Stimulated activated CD4-positive, alpha-beta T cell treated with anti-CD3 and anti-CD28 coated beads, Interleukin-4, amount 100 ng/mL, for 24 hours (primary cell): ENCODE data around the gene MIPEP.

Source experiments
- DNase-seq: peaks from one replicate; pipeline ENCODE4 v3.0.0-alpha.2; 2020

The MIPEP gene

GRCh38 chr13:23741879-23742510, 147.2 kb downstream of the MIPEP start:
- DNase-seq, result no peak

GRCh38 chr13:23740002-23740401, 149.2 kb downstream of the MIPEP start:
- DNase-seq, result no peak

- DNase-seq, result no peak
These were observed 149.6 kb downstream of the MIPEP start for GRCh38 chr13:23739596-23739995.

GRCh38 chr13:23736541-23736940, 152.7 kb downstream of the MIPEP start:
- DNase-seq, result no peak

DNA sequence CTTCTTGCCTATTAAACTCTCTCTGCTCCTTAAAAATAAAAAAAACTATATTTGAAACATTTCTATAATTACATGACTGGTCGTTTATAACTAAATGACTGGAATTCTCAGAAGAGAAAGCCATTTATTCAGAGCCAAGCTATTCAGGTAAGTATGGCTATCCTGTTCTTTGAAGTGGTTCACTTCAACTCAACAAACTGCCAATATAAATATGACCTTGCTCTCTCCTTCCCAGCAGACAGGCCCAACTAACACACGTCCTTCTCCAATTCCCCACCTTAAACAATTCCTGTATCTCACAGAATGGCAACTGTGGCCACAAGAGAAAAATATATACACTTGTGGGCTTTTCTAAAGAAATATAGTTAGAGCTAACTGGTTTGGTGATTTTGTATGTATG, 153.9 kb downstream of the MIPEP start:
- DNase-seq, result no peak

GRCh38 chr13:23731709-23732108, 157.5 kb downstream of the MIPEP start:
- DNase-seq, result no peak

GRCh38 chr13:23730251-23730650, 158.9 kb downstream of the MIPEP start:
- no peak for DNase-seq

- DNase-seq, result no peak
These were observed 159.7 kb downstream of the MIPEP start for GRCh38 chr13:23729531-23729930.

GRCh38 chr13:23728807-23729206, 160.4 kb downstream of the MIPEP start:
- no peak for DNase-seq

DNA sequence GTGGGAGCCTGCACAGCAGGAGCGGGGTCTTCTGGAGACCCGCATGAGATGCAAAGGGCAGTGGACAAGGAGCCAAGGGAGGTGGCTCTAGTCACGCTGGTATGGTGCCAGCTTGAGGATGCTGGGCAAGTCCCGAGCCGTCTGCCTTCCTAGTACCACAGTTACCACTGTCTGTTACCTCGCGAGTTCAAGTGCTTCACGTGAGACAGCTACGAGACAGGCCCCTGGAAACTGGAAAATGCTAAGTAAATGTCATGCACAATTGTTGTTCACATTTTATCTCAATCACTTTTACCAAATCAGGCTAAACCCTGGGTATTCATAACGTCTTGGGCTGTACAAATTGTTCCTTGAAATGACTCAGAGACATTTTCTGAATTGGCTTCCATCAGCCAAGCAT, 163.3 kb downstream of the MIPEP start:
- no peak for DNase-seq

DNA sequence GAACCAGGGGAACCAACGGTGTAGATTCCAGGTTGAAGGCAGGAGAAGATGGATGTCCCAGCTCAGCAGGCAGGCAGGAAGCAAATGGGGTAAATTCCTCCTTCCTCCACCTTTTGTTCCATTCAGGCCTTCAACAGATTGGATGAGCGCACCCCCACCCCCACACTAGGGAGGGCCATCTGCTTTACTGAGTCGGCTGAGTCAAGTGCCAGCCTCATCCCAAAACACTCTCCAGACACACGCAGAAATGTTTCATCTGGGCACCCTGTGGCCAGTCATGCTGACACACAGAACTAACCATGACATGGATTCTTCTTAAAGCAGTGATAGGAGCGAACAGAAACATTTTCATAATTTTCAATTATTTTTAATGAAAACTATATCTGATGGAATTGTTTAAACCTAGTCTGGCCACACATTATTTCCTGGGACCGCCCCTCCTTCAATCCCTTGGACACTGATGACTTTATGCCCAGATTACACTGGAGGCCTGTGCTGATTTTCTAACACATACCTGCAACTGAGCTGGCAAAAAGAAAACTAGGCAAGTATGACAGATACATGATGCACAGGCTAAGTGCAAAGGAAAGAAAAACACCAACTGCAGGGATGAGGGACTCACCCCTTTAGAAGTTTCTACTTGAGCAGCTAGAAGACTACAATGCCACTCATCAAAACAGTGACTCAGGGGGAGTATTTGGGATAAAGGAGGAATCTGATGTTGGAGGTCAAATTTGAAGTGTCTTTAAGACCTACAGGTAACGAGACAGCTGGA, 164.8 kb downstream of the MIPEP start:
- DNase-seq, result no peak

DNA sequence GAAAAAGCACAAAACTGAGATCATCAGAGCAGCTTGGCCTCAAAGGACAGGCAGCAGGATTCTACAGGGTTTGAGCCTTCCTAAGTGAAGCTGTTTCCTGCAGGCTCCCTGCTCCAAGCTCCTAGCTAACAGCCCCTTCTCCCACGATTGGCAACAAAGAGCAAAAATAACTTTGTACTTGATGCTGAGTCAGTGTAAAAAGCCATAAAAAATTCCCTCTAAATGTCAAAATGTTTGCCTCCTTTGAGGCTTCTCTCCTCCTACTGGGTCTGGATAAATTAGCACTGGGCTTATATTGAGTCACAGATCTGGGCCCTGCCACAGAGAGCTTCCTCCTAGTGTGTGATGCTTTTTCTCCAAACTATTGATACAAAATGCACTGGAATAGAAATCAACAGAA, 165.7 kb downstream of the MIPEP start:
- no peak for DNase-seq

- DNase-seq, result no peak
These were observed 166.3 kb downstream of the MIPEP start for GRCh38 chr13:23722726-23723453.

- DNase-seq, result no peak
These were observed 170.2 kb downstream of the MIPEP start for GRCh38 chr13:23718996-23719395.

DNA sequence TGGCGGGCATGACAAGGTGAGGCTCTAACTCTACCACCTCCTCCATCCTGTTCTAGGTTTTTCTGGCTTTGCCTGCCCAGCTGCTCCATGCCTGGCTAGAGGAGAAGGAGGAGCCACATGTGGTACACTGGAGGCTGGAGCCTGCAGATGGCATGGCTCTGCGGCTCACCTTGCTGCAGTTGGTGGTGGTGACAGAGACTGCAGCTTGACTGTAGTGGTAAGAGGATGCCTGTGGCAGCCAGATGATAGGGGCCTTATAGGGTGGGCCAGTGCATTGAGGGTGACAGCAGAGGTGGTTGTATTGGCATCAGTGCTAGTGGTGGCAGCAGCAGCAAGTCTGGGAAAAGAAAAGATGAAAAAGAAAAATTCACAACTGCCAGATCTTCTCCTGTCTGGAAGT, 172.8 kb downstream of the MIPEP start:
- DNase-seq, result no peak

GRCh38 chr13:23715762-23716235, 173.4 kb downstream of the MIPEP start:
- no peak for DNase-seq

DNA sequence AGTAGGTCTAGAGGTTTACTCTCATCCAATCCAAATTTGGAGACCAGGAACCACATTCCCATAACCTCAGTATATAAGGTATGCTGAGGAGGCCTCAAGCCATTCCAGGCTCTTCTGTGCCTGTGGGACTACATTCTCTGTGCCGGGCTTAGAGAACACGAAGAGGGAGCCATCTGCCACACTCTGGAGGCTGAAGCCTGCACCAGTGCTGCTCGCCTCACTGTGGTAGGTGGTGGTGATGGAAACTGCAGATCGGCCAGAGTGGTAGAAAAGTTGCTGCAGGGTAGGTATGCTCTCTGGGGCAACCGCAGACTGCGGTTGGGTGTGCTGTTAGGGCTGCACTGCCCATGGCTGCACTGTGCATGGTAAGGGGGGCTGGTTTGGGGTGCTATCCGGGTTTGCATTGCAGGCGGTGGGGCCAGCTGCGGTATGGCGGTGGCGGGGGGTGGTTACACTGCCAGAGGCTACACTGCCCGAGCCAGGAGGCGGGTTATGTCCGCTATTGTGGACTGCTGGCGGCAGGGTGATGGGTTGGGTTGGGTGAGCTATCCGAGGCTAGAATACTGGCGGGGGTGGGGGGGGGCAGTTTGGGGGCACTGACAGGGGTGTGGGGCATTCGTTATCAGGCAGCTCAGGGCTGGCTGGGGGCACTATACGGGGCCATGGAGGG, 174.0 kb downstream of the MIPEP start:
- no peak for DNase-seq

- DNase-seq, result no peak
These were observed 174.5 kb downstream of the MIPEP start for GRCh38 chr13:23714672-23715071.

GRCh38 chr13:23711355-23711754, 177.8 kb downstream of the MIPEP start:
- DNase-seq, result no peak

- DNase-seq, result no peak
These were observed 178.8 kb downstream of the MIPEP start for GRCh38 chr13:23710366-23710765.

GRCh38 chr13:23709536-23709935, 179.7 kb downstream of the MIPEP start:
- no peak for DNase-seq

- no peak for DNase-seq
These were observed 181.5 kb downstream of the MIPEP start for GRCh38 chr13:23707674-23708073.

DNA sequence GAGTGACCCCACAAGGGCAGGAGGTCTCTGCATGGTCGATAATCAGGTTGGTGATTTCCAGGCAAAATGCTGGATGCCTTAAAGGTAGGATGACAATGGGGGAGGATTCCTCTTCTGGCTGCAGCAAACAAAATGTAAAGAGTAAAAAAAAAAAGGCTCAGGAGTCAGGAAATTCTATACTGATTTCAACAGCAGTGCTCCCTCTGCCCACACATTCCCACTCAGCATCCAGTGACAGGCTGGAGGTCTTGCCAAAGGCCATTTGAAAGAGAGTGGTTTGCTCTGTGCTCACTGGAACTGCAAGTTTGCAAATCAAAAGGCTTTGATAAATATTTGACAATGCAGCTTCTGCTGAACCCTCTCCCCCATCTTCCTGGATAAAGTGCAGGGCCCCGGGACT, 183.6 kb downstream of the MIPEP start:
- DNase-seq, result no peak
